Measurements from ENCODE around the gene PHF8.

GRCh38 chrX:54029529-54030143 lies 14.6 kb downstream of the PHF8 start:
- TF ChIP-seq CTCF (IDR thresholded peaks at IDR 0.05): no peak
- TF ChIP-seq EZH2phosphoT487 (IDR thresholded peaks at IDR 0.05): no peak
- TF ChIP-seq EZH2 (IDR thresholded peaks at IDR 0.05): no peak
